Retinal pigment epithelial cell (primary cell): ENCODE measurements around the gene EXOC6B.

Experiments
- DNase-seq: peaks from one replicate; pipeline ENCODE4 v3.0.0-alpha.2; 2010; ENCODE audit warnings: low read depth
- H3K4me3 ChIP-seq: 2 replicates; pipeline ENCODE4 v1.5.1; 2011; ENCODE audit warnings: mild to moderate bottlenecking, low read length, control low read depth, moderate library complexity
- TF ChIP-seq, protein P1 (sequence below): conservative IDR thresholded peaks from 2 replicates; pipeline ENCODE4 v1.5.1; 2011; ENCODE audit warnings: low read depth, low read length, control low read depth, inconsistent platforms

The EXOC6B gene

DNA sequence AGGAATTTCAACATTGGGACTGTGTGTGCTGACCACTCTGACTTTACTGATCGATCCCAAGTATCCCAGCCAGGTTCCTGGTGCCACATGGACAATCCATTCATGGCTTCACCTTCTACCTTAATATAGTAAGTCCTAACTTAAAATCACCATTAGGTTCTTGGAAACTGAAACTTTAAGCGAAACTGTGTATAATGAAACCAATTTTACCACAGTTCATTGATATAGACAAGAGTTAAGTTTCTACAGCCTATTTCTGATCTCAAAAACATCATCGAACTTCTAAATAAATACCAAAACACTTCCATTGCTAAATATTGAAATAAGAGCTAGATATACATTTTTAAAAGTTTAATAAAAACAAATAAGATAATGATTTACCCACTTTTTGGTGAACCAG lies 4.4 kb upstream of the EXOC6B start:
- no peak for DNase-seq
- H3K4me3 ChIP-seq, result no peak overlapping the region
- TF ChIP-seq, protein P1, sequence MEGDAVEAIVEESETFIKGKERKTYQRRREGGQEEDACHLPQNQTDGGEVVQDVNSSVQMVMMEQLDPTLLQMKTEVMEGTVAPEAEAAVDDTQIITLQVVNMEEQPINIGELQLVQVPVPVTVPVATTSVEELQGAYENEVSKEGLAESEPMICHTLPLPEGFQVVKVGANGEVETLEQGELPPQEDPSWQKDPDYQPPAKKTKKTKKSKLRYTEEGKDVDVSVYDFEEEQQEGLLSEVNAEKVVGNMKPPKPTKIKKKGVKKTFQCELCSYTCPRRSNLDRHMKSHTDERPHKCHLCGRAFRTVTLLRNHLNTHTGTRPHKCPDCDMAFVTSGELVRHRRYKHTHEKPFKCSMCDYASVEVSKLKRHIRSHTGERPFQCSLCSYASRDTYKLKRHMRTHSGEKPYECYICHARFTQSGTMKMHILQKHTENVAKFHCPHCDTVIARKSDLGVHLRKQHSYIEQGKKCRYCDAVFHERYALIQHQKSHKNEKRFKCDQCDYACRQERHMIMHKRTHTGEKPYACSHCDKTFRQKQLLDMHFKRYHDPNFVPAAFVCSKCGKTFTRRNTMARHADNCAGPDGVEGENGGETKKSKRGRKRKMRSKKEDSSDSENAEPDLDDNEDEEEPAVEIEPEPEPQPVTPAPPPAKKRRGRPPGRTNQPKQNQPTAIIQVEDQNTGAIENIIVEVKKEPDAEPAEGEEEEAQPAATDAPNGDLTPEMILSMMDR, result no peak

DNA sequence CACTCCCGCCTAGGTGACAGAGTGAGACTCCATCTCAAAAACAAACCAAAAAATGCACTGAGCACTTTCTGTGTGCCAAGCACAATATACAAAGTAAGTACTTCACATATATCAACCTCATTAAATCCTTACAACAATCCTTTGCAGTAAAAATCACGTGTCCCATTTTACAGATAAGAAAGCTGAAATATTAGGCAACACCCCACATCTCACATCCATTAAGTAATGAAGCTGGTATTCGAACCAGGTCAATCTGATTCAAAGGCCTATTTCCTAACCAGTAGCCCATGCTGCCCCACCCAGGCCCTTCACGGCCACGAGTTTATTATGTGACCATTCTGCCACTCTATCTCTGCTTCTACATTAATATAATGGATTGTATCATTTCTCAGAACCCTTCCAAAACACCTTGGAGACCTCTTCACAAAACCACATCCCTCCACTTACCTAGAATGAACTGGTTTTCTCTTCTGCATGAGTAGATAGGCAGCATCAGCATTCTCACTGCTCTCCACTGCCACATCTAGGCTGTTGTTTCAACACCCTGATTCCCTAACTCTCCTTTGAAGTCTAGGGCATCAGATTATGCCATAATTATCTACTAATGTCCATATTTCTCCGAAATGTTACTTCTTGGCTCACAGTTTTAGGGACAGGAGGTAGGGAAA lies 3.1 kb upstream of the EXOC6B start:
- TF ChIP-seq, protein P1, result no peak
- no peak overlapping the region for H3K4me3 ChIP-seq
- no peak for DNase-seq

DNA sequence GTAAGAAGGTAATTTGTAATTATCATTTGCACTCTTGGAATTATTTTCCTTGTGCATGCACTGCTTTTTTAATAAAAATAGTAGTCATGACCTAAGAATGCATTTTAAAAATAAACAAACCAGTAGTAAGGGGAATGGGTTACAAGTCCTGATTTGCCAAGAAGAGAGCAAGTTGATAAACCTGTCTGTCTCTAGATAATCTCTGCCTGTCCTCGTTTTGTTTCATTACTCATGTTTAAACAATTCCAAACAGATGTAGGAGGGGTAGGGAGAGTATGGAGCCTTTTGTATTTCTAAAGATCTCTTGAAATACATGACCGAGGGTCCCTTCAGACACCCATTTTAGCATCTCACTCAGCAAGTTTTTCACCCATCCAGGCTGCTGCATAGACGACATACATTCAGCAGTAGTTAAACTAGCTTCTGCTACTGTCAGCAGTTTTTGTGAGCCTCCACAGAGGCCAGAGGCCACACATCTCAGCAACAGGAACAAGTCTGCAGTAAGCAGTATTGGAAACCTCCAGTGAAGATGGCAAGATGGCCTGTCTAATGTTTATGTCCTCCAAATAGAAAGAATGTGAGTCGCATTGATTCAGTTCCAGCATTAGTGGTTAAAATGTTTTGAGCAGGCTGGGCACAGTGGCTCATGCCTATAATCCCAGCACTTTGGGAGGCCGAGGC lies 2.3 kb upstream of the EXOC6B start:
- TF ChIP-seq, protein P1, result no peak
- no peak for DNase-seq

DNA sequence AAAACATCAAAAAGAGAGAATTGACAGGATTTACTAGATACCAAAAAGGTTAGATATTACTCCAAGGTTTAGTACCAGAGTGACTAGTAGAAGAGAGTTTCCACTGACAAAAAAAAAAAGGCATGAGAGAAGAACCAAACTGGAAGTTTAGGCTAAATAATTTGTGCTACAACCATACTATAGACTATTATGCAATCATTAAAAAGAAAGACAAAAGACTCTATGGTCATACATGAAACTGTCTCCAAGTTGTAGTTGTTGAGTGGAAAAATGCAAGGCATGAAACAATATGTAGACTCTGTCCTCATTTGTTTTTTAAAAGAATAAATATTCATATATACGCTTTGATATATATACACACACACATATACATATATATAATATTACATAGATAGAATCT lies 1.7 kb upstream of the EXOC6B start:
- TF ChIP-seq, protein P1, result no peak

More for the DNA sequence above, 2.3 kb upstream of the EXOC6B start:
- no peak overlapping the region for H3K4me3 ChIP-seq

DNA sequence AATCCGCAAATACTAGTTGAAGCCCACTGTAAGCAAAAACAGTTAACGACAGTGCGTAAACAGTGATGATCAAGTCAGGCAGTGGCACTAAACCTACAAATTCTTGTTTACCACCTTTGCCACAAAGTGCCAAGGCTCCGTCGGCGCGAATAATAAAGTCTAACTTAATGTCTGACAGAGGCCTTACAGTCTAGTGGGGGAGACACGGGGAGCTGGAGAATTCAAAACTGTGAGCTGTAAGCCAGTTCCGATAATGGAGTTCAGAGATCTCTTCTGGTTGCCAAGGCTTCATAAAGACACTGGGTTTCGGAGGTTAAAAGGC lies 284 bp upstream of the EXOC6B start:
- H3K4me3 ChIP-seq, result peak overlapping the region; percentile 80
- TF ChIP-seq, protein P1, result no peak
- DNase-seq, result no peak

More for the DNA sequence above, 1.7 kb upstream of the EXOC6B start:
- H3K4me3 ChIP-seq, result no peak overlapping the region
- no peak for DNase-seq

DNA sequence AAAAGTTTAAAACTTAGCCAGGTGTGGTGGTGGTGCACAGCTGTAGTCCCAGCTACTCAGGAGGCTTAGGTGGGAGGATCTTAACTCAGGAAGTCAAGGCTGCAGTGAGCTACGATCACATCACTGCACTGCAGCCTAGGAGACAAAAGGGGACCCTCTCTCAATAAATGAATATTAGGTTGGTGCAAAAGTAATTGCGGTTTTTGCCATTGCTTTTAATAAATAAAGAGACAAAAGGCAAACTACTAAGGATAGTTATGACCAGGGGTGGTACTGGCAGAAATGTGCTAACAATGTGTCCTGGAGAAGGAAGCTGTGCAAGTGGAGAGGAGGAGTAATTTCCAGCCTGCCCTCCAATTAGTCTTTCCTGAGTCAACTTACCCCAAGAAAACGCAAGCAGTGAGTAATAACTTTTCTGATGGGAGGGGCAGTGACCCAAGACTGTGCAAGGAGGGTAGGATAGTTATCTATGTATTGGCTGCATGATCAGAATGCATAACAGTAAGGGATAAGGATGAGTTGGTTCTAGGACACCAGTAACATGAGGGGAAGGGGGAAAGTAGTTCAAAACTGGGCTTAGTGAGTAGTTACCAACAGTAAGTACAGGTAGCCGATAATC lies 1.5 kb downstream of the EXOC6B start:
- peak overlapping the region; percentile 80 for H3K4me3 ChIP-seq
- DNase-seq, result no peak
- TF ChIP-seq, protein P1, result no peak

DNA sequence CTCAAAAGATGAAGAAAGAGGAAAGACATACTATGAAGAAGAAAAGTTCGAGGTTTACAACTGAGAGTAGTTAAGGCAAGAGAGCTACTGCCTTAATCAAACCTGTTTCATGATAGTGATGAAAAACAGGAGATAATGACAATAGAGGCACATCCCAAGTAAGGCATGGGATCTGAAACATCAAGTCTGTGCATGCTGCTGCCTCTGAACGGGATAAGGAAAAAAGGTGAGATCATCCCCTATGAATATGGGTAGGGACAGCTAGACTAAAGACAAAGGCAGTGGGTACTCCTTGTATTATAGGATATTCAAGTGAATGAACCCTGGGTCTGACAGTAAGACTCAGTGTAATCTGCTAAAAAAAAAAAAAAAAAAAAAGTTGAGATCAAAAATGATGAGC lies 3.0 kb downstream of the EXOC6B start:
- no peak for DNase-seq
- TF ChIP-seq, protein P1, result no peak
- H3K4me3 ChIP-seq, result no peak overlapping the region
